Measurements from ENCODE around the gene GABPB2. TPM values are rescaled to one million over a fixed set of nuclear protein-coding genes. Genes with fewer than 3 reads are reported as not detected.

GABPB2 gene
- total RNA-seq, 1 experiment from 2014 or later = 12.5 TPM

DNA sequence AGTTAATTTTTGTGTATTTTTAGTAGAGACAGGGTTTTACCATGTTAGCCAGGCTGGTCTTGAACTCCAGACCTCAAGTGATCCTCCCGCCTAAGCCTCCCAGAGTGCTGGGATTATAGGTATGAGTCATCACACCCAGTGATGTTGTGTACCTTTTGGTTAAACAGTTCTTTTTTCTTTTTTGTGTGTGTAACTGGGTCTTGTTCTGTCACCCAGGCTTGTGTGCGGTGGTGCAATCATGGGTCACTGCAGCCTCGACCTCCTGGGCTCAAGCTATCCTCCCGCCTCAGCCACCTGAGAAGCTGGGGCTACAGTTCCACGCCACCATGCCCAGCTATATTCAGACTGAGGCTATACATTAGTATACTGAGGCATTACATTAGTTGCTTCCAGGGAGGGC, 37.8 kb downstream of the GABPB2 start:
- POLR2A ChIA-PET (ENCODE audit: low non-redundant PET) = no interaction called here
- Histone ChIP-seq H3K4me3 (ENCODE audit: low read depth, low read length, poor library complexity, severe bottlenecking) (no peak overlapping the region), H3K4me1 (ENCODE audit: insufficient read depth, low read length, poor library complexity, severe bottlenecking) (no peaks in the 10 kb centered on the region), H3K9me3 (ENCODE audit: low read depth, low read length, poor library complexity, severe bottlenecking) (no peaks in the 10 kb centered on the region), H3K36me3 (ENCODE audit: insufficient read depth, low read length, poor library complexity, severe bottlenecking) (no peaks in the 10 kb centered on the region), H3K27me3 (replicated peaks; ENCODE audit: insufficient read depth, low read depth, low read length, poor library complexity) (no peaks in the 10 kb centered on the region), H3K27ac (ENCODE audit: low read depth, low read length, poor library complexity, severe bottlenecking) (no peak overlapping the region)
- no peak for DNase-seq (ENCODE audit: low spot score)
- no TSS peak for BruUV-seq (replicated peaks)
- TF ChIP-seq EZH2 (IDR thresholded peaks at IDR 0.05; ENCODE audit: borderline replicate concordance, low read depth, low read length, poor library complexity, severe bottlenecking) = no peak
- TF ChIP-seq, protein P1, sequence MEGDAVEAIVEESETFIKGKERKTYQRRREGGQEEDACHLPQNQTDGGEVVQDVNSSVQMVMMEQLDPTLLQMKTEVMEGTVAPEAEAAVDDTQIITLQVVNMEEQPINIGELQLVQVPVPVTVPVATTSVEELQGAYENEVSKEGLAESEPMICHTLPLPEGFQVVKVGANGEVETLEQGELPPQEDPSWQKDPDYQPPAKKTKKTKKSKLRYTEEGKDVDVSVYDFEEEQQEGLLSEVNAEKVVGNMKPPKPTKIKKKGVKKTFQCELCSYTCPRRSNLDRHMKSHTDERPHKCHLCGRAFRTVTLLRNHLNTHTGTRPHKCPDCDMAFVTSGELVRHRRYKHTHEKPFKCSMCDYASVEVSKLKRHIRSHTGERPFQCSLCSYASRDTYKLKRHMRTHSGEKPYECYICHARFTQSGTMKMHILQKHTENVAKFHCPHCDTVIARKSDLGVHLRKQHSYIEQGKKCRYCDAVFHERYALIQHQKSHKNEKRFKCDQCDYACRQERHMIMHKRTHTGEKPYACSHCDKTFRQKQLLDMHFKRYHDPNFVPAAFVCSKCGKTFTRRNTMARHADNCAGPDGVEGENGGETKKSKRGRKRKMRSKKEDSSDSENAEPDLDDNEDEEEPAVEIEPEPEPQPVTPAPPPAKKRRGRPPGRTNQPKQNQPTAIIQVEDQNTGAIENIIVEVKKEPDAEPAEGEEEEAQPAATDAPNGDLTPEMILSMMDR (conservative IDR thresholded peaks at IDR 0.05; ENCODE audit: low read depth, low read length) = no peak
- intact Hi-C loops (cut with micrococcal nuclease; ENCODE audit: unreplicated experiment) = no loop called here
- CTCF ChIA-PET = no interaction called here

DNA sequence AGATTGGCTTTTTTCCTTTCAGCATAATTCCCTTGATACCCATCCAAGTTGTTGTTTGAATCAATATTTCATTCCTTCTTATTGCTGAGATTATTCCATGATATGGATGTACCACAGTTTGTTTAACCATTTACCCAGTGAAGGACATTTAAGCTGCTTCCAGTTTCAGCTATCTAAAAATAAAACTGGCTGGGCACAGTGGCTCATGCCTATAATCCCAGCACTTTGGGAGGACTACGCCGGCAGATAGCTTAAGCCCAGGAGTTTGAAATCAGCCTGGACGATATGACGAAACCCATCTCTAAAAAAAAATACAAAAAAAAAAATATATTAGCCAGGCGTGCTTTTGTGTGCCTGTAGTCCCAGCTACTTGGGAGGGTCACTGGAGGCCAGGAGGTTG, 43.3 kb downstream of the GABPB2 start:
- ChIA-PET POLR2A (ENCODE audit: low non-redundant PET) (no interaction called here), CTCF (interaction anchor here (0.7 kb wide), 2 partner anchors 14 to 24 kb away, joined by 3 to 6 read pairs; no protein-coding TSS in a partner anchor)
- Histone ChIP-seq H3K27me3 (replicated peaks; ENCODE audit: insufficient read depth, low read depth, low read length, poor library complexity) (no peaks in the 10 kb centered on the region), H3K27ac (ENCODE audit: low read depth, low read length, poor library complexity, severe bottlenecking) (no peak overlapping the region), H3K36me3 (ENCODE audit: insufficient read depth, low read length, poor library complexity, severe bottlenecking) (no peaks in the 10 kb centered on the region), H3K4me1 (ENCODE audit: insufficient read depth, low read length, poor library complexity, severe bottlenecking) (no peaks in the 10 kb centered on the region), H3K9me3 (ENCODE audit: low read depth, low read length, poor library complexity, severe bottlenecking) (no peaks in the 10 kb centered on the region), H3K4me3 (ENCODE audit: low read depth, low read length, poor library complexity, severe bottlenecking) (no peak overlapping the region)
- no TSS peak for BruUV-seq (replicated peaks)
- TF ChIP-seq, protein P1 (conservative IDR thresholded peaks at IDR 0.05; ENCODE audit: low read depth, low read length) = no peak
- TF ChIP-seq EZH2 (IDR thresholded peaks at IDR 0.05; ENCODE audit: borderline replicate concordance, low read depth, low read length, poor library complexity, severe bottlenecking) = no peak
- intact Hi-C loops (cut with micrococcal nuclease; ENCODE audit: unreplicated experiment) = no loop called here
- DNase-seq (ENCODE audit: low spot score) = no peak

DNA sequence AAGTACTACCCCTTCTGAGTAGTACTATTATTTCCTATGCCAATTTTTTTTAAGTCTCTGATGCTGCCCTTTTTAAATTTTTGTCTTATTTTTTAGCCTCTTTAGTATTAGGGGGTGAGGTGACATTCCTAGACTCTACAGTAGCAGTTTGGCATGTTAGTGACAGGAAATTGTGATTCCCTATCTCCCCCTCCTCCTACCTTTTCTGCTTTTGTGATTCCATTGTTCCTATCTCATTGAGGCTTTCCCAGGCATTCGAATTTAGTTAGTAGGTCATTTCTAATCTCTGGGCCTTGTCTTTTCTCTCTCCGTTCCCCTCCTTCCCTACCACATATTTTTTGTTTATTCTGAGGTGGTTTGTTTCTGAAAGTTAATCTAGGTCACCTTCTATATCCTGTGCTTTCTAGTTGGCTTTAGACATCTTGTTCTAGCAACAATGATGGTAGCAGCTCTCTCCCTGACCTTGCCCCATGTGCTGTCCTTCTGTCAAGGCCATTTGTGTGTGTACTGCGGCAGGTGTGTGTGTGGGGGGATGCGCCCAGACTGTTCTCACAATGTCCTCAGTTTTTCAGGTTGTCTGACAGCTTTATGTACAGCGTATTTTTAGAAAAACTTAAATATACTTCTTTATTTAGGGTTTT, 54.3 kb downstream of the GABPB2 start:
- no peaks in the 10 kb centered on the region for H3K9me3 ChIP-seq (ENCODE audit: low read depth, low read length, poor library complexity, severe bottlenecking)
- ChIA-PET POLR2A (ENCODE audit: low non-redundant PET) (no interaction called here), CTCF (no interaction called here)
- H3K36me3 ChIP-seq (ENCODE audit: insufficient read depth, low read length, poor library complexity, severe bottlenecking) = no peaks in the 10 kb centered on the region
- H3K4me1 ChIP-seq (ENCODE audit: insufficient read depth, low read length, poor library complexity, severe bottlenecking) = no peaks in the 10 kb centered on the region
- DNase-seq (ENCODE audit: low spot score) = no peak
- no peak overlapping the region for H3K27ac ChIP-seq (ENCODE audit: low read depth, low read length, poor library complexity, severe bottlenecking)
- H3K4me3 ChIP-seq (ENCODE audit: low read depth, low read length, poor library complexity, severe bottlenecking) = no peak overlapping the region
- no peaks in the 10 kb centered on the region for H3K27me3 ChIP-seq (replicated peaks; ENCODE audit: insufficient read depth, low read depth, low read length, poor library complexity)
- intact Hi-C loops (cut with micrococcal nuclease; ENCODE audit: unreplicated experiment) = no loop called here
- BruUV-seq (replicated peaks) = no TSS peak
- TF ChIP-seq EZH2 (IDR thresholded peaks at IDR 0.05; ENCODE audit: borderline replicate concordance, low read depth, low read length, poor library complexity, severe bottlenecking) = no peak
- TF ChIP-seq, protein P1 (conservative IDR thresholded peaks at IDR 0.05; ENCODE audit: low read depth, low read length) = no peak
